Pancreas (tissue), 10 donors: ENCODE measurements around the gene SELP. TPM values are rescaled to one million over a fixed set of nuclear protein-coding genes. Genes with fewer than 3 reads are reported as not detected.
"Not testable (repeated sequence)": the region's sequence is repeated elsewhere in the genome, so short reads cannot be mapped to it uniquely, and the experiment has no call there.

Experiments
- ATAC-seq, 4 donors: fragments of 200-7000 bp; cut with Tn5 transposase; one replicate each; pipeline versions ENCODE4 v1.8.0 to v1.9.1; 2020; ENCODE audit warnings: mild to moderate bottlenecking in 4 of 4, moderate library complexity in 4 of 4
- DNase-seq, 6 donors: peaks; one replicate each; pipeline ENCODE4 v3.0.0-alpha.2; 2020
- FAIRE-seq: peaks from 2 replicates; lab custom pipeline; 2012; peaks lifted over from hg19 to GRCh38; lab: Jason Lieb, UNC
- H3K27ac ChIP-seq, 4 donors: fragments of 200-600 bp; sonication (generic); 1 replicate in 3 of 4; 2 replicates in 1 of 4; pipeline versions ENCODE4 v1.5.0 to v1.8.0; 2020
- H3K27me3 ChIP-seq, 4 donors: fragments of 200-600 bp; one replicate each; pipeline ENCODE4 v1.8.0; 2021
- H3K36me3 ChIP-seq, 3 donors: fragments of 200-600 bp; sonication (generic) in 1 of 3; one replicate each; pipeline versions ENCODE4 v1.5.0 to v1.8.0; 2020 to 2021
- H3K4me1 ChIP-seq, 3 donors: fragments of 200-600 bp; one replicate each; pipeline ENCODE4 v1.8.0; 2021
- H3K4me3 ChIP-seq, 4 donors: fragments of 200-600 bp; sonication (generic) in 2 of 4; one replicate each; pipeline versions ENCODE4 v1.5.0 to v1.8.0; 2020 to 2021
- H3K9me3 ChIP-seq, 4 donors: fragments of 200-600 bp; one replicate each; pipeline ENCODE4 v1.8.0; 2021
- CTCF ChIP-seq, 4 donors: fragments of 200-600 bp; sonication (generic) in 3 of 4; IDR thresholded peaks; one replicate each; pipeline versions ENCODE4 v1.5.0 to v1.8.0; 2021; ENCODE audit warnings: antibody characterized with exemption in 4 of 4
- WGBS, 2 donors: extraction: QIAGEN DNeasy Blood & Tissue Kit; methylation state at CpG; one replicate each; pipeline ENCODE4 v1.1.7; 2013; 5-methylcytosine and 5-hydroxymethylcytosine counted together
- intact Hi-C, 3 donors: fragments of 100-400 bp; cut with DNase I; formaldehyde crosslinking; loops; one replicate each; pipeline versions ENCODE4 v1.11.1 to v1.14.2; 2022
- polyA plus RNA-seq, 2 donors: library from polyadenylated mRNA; stranded (reverse); fragments of 200-250 nt; gene quantifications; one replicate each; pipeline ENCODE4 v1.2.3, GENCODE V29; 2013
- total RNA-seq, 6 donors: library from RNA; stranded (reverse); fragmentation: NEBNext Ultra II Directional in 4 of 6; extraction: Animal tissue kit (Norgen Biotek cat#: 25700) in 4 of 6; gene quantifications; one replicate each; pipeline versions ENCODE4 v1.2.1 to v1.2.4, GENCODE V29; 2021 to 2023
- donor health status: healthy with polysubstance abuse.
- donor health status: DM: no; HTN: no; CAD: no; lungs with moderate emphysema.
- donor health status: DM: no; HTN: no; CAD: no.
- donor health status: control.
- donor health status: control.
- donor health status: Bipolar disorder and iron deficiency.
- donor health status: DM: yes; HTN: yes; CAD: no.
- donor health status: DM: no; HTN: no; CAD: no.
- donor health status: DM: no; HTN: no; CAD: no.
- donor health status: DM: yes; HTN: yes; CAD: no.

Gene SELP
- total and polyA plus RNA-seq, 8 donors, result 0.32 to 8.3 (median 1.6) TPM

GRCh38 chr1:169661066-169661465 is 31.1 kb upstream of the SELP start:
- H3K36me3 ChIP-seq, H3K27me3 ChIP-seq, ATAC-seq, H3K4me1 ChIP-seq, H3K27ac ChIP-seq, intact Hi-C loops, H3K4me3 ChIP-seq, FAIRE-seq, H3K9me3 ChIP-seq: not testable (repeated sequence)
- 84 to 86% methylated on average over 14 to 16 of the region's 16 CpGs for WGBS, 2 donors
- peak in 1 of 6 donors; percentile 48 for DNase-seq

DNA sequence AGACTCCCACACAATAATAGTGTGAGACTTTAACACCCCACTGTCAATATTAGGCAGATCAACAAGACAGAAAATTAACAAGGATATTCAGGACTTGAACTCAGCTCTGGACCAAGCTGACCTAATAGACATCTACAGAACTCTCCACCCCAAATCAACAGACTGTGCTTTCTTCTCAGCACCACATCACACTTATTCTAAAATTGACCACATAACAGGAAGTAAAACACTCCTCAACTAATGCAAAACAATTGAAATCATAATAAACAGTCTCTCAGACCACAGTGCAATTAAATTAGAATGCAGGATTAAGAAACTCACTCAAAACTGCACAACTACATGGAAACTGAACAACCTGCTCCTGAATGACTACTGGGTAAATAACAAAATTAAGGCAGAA is 28.9 kb upstream of the SELP start:
- intact Hi-C loops, ATAC-seq, H3K4me1 ChIP-seq, H3K36me3 ChIP-seq, DNase-seq, H3K27ac ChIP-seq, H3K27me3 ChIP-seq, H3K4me3 ChIP-seq, FAIRE-seq, H3K9me3 ChIP-seq: not testable (repeated sequence)

DNA sequence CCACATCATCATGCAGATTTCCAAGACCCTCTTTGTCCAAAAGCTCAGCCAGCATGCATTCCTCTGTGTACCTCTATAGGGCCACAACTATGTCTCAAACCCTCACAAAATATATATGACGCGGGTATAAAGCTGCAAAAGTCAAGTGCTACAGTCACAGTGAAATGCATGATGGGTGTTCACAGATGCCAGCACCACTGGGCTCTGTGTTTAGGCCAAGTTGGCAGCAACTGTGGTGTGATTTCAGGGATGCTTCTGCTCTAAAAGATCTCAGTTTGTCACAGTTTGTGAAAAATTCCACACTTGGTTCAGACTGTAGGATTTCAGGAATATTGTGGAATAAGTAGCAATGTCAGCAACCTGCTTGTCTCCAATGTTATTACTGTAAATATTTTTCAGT is 23.9 kb upstream of the SELP start:
- FAIRE-seq (no peak), ATAC-seq (no peak), DNase-seq (no peak)
- Histone ChIP-seq H3K36me3 (no peaks in the 10 kb centered on the region), H3K4me1 (no peaks in the 10 kb centered on the region), H3K9me3 (no peaks in the 10 kb centered on the region), H3K4me3 (no peak overlapping the region), H3K27me3 (peaks cover 0 to 3% (median 0%) of the 10 kb centered on the region in 4 donors), H3K27ac (no peak overlapping the region)
- intact Hi-C loops, result no loop called here
- no peak for TF ChIP-seq CTCF (IDR thresholded peaks at IDR 0.05)
- 72 to 95% methylated on average over 2 of the region's 2 CpGs for WGBS, 2 donors

GRCh38 chr1:169651035-169651434 is 21.1 kb upstream of the SELP start:
- DNase-seq, result no peak
- no peak for TF ChIP-seq CTCF (IDR thresholded peaks at IDR 0.05)
- no peaks in the 10 kb centered on the region for H3K36me3 ChIP-seq
- 62 to 68% methylated on average over 2 of the region's 2 CpGs for WGBS, 2 donors
- peaks cover 0 to 3% (median 0%) of the 10 kb centered on the region in 4 donors for H3K27me3 ChIP-seq
- H3K4me3 ChIP-seq, result no peak overlapping the region
- no peaks in the 10 kb centered on the region for H3K4me1 ChIP-seq
- no peak for ATAC-seq
- no peak for FAIRE-seq
- no peaks in the 10 kb centered on the region for H3K9me3 ChIP-seq
- intact Hi-C loops, result no loop called here
- no peak overlapping the region for H3K27ac ChIP-seq

DNA sequence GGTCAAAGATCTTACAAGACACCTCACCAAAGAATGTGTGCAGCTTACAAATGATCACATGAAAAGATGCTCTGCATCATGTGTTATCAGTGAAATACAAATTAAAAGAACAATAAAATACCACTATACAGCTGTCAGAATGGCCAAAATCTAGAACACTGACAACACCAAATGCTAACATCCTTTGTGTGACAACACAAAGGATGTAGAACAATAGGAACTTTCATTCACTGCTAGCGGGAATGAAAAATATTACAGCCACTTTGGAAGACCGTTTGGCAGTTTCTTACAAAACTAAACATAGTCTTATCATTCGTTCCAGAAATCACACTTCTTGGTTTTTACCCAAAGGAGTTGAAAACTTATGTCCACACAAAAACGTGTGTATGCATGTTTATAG is 20.6 kb upstream of the SELP start:
- WGBS, 2 donors, result 32 to 37% methylated on average over 4 of the region's 4 CpGs
- no peak for ATAC-seq
- FAIRE-seq, result no peak

More for the DNA sequence above, 20.6 kb upstream of the SELP start:
- Histone ChIP-seq H3K9me3 (no peaks in the 10 kb centered on the region), H3K27ac (no peak overlapping the region), H3K4me3 (no peak overlapping the region), H3K4me1 (no peaks in the 10 kb centered on the region), H3K27me3 (peaks cover 0 to 3% (median 0%) of the 10 kb centered on the region in 4 donors), H3K36me3 (no peaks in the 10 kb centered on the region)
- no peak for TF ChIP-seq CTCF (IDR thresholded peaks at IDR 0.05)
- DNase-seq, result no peak
- intact Hi-C loops, result no loop called here
